Erythroblast (primary cell): ENCODE results near the gene CD82.

ENCODE experiments used
- GATA1 ChIP-seq: IDR thresholded peaks from 2 replicates; pipeline ENCODE4 v1.6.1; 2011; ENCODE audit warnings: low read depth, mild to moderate bottlenecking, control low read depth, low read length, moderate library complexity
- POLR2A ChIP-seq: IDR thresholded peaks from 2 replicates; pipeline ENCODE4 v1.6.1; 2011; ENCODE audit warnings: mild to moderate bottlenecking, low read length

- TF ChIP-seq POLR2A, result no peak
- no peak for TF ChIP-seq GATA1
Measured at GRCh38 chr11:44608991-44609782, 43.7 kb downstream of the CD82 start.
